WTC11 (cell line): ENCODE measurements around the gene ARHGAP4. TPM values are rescaled to one million over a fixed set of nuclear protein-coding genes. Genes with fewer than 3 reads are reported as not detected.

ENCODE experiments used
- ATAC-seq: fragments of 200-7000 bp; cut with Tn5 transposase; 2 replicates; pipeline ENCODE4 v1.10.0; 2021; ENCODE audit warnings: mild to moderate bottlenecking, moderate library complexity
- CTCF ChIA-PET: fragments of 300-600 bp; sonication (Branson Sonifier 250); formaldehyde crosslinking; loops from one replicate; lab custom pipeline; 2021; ENCODE audit warnings: antibody characterized with exemption; lab: Charles Lee
- POLR2A ChIA-PET: fragments of 350-600 bp; sonication (Branson Sonifier 250); formaldehyde crosslinking; loops from one replicate; lab custom pipeline; 2021; ENCODE audit warnings: antibody characterized with exemption; lab: Charles Lee
- DNase-seq: peaks from one replicate; pipeline ENCODE4 v3.0.0; 2021; ENCODE audit warnings: low spot score
- H3K27ac Mint-ChIP-seq: 2 replicates; pipeline ENCODE4 v1.8.0; 2021; ENCODE audit warnings: mixed read lengths
- H3K27me3 Mint-ChIP-seq: 2 replicates; pipeline ENCODE4 v1.8.0; 2021; ENCODE audit warnings: low read depth, mild to moderate bottlenecking, moderate library complexity, mixed read lengths
- H3K36me3 Mint-ChIP-seq: 2 replicates; pipeline ENCODE4 v1.8.0; 2021; ENCODE audit warnings: mixed read lengths
- H3K4me1 Mint-ChIP-seq: 2 replicates; pipeline ENCODE4 v1.8.0; 2022; ENCODE audit warnings: mixed read lengths
- H3K4me3 Mint-ChIP-seq: 2 replicates; pipeline ENCODE4 v1.8.0; 2021; ENCODE audit warnings: mild to moderate bottlenecking, moderate library complexity, mixed read lengths
- H3K9me3 Mint-ChIP-seq: 2 replicates; pipeline ENCODE4 v1.8.0; 2021; ENCODE audit warnings: mixed read lengths
- ATF1 ChIP-seq: sonication (generic); formaldehyde crosslinking; IDR thresholded peaks from 2 replicates; pipeline ENCODE4 v1.8.1; 2023; ENCODE audit warnings: mild to moderate bottlenecking, moderate library complexity, missing genetic modification reagents
- ATF6 ChIP-seq: sonication (generic); formaldehyde crosslinking; IDR thresholded peaks from 2 replicates; pipeline ENCODE4 v1.8.1; 2023; ENCODE audit warnings: mild to moderate bottlenecking, missing genetic modification reagents
- CBFB ChIP-seq: sonication (generic); formaldehyde crosslinking; IDR thresholded peaks from 2 replicates; pipeline ENCODE4 v1.8.1; 2022; ENCODE audit warnings: mild to moderate bottlenecking, low read depth, missing genetic modification reagents
- E2F1 ChIP-seq: sonication (generic); formaldehyde crosslinking; IDR thresholded peaks from 2 replicates; pipeline ENCODE4 v1.8.0; 2022; ENCODE audit warnings: mild to moderate bottlenecking, missing genetic modification reagents
- FOXJ3 ChIP-seq: sonication (generic); formaldehyde crosslinking; IDR thresholded peaks from 2 replicates; pipeline ENCODE4 v1.9.0; 2021; ENCODE audit warnings: missing genetic modification reagents, mild to moderate bottlenecking, borderline replicate concordance
- GABPB1 ChIP-seq: sonication (generic); formaldehyde crosslinking; IDR thresholded peaks from 2 replicates; pipeline ENCODE4 v1.8.1; 2023; ENCODE audit warnings: mild to moderate bottlenecking, missing genetic modification reagents
- GRHL2 ChIP-seq: fragments of 250-450 bp; sonication (Bioruptor Pico); IDR thresholded peaks from 2 replicates; pipeline ENCODE4 v1.8.0; 2022; ENCODE audit warnings: mild to moderate bottlenecking, moderate library complexity; ENCODE audit not compliant: insufficient replicate concordance, severe bottlenecking
- IRF2 ChIP-seq: sonication (generic); formaldehyde crosslinking; IDR thresholded peaks from 2 replicates; pipeline ENCODE4 v1.8.0; 2022; ENCODE audit warnings: low read depth, missing genetic modification reagents, borderline replicate concordance
- MXD4 ChIP-seq: fragments of 250-450 bp; sonication (Bioruptor Pico); IDR thresholded peaks from 2 replicates; pipeline ENCODE4 v1.8.0; 2021; ENCODE audit warnings: mild to moderate bottlenecking, moderate library complexity, borderline replicate concordance
- NR3C1 ChIP-seq: sonication (generic); formaldehyde crosslinking; conservative IDR thresholded peaks from 2 replicates; pipeline ENCODE4 v1.8.1; 2023; ENCODE audit warnings: low read depth, mild to moderate bottlenecking, missing genetic modification reagents
- SMAD3 ChIP-seq: sonication (generic); formaldehyde crosslinking; IDR thresholded peaks from 2 replicates; pipeline ENCODE4 v1.8.0; 2022; ENCODE audit warnings: missing genetic modification reagents, mild to moderate bottlenecking, borderline replicate concordance
- SMAD4 ChIP-seq: sonication (generic); formaldehyde crosslinking; IDR thresholded peaks from 2 replicates; pipeline ENCODE4 v1.8.0; 2022; ENCODE audit warnings: mild to moderate bottlenecking, missing genetic modification reagents
- SOX15 ChIP-seq: fragments of 250-450 bp; sonication (Bioruptor Pico); IDR thresholded peaks from 2 replicates; pipeline ENCODE4 v1.9.0; 2021; ENCODE audit warnings: mild to moderate bottlenecking
- ZNF121 ChIP-seq: sonication (generic); formaldehyde crosslinking; IDR thresholded peaks from 2 replicates; pipeline ENCODE4 v1.8.0; 2023; ENCODE audit warnings: missing genetic modification reagents
- ZNF263 ChIP-seq: sonication (generic); formaldehyde crosslinking; IDR thresholded peaks from 2 replicates; pipeline ENCODE4 v1.8.1; 2022; ENCODE audit warnings: low read depth, mild to moderate bottlenecking, moderate library complexity, missing genetic modification reagents
- ZNF423 ChIP-seq: fragments of 250-450 bp; sonication (Bioruptor Pico); IDR thresholded peaks from 2 replicates; pipeline ENCODE4 v2.1.2; 2022; ENCODE audit warnings: mild to moderate bottlenecking, moderate library complexity
- total RNA-seq: library from RNA; stranded (reverse); gene quantifications from 3 replicates; pipeline ENCODE4 v1.2.3, GENCODE V29; 2021
- TF ChIP-seq, protein P1 (sequence below): sonication (generic); formaldehyde crosslinking; IDR thresholded peaks from 2 replicates; pipeline ENCODE4 v1.8.1; 2023; ENCODE audit warnings: mild to moderate bottlenecking, moderate library complexity, missing genetic modification reagents
- TF ChIP-seq, protein P2 (sequence below): sonication (generic); formaldehyde crosslinking; IDR thresholded peaks from 2 replicates; pipeline ENCODE4 v1.8.1; 2022; ENCODE audit warnings: low read depth, missing genetic modification reagents, borderline replicate concordance
- TF ChIP-seq, protein P3 (sequence below): sonication (generic); formaldehyde crosslinking; IDR thresholded peaks from 2 replicates; pipeline ENCODE4 v1.8.0; 2022; ENCODE audit warnings: mild to moderate bottlenecking, missing genetic modification reagents
- TF ChIP-seq, protein P4 (sequence below): fragments of 250-450 bp; sonication (Bioruptor Pico); IDR thresholded peaks from 2 replicates; pipeline ENCODE4 v2.1.2; 2022; ENCODE audit warnings: mild to moderate bottlenecking, moderate library complexity

The ARHGAP4 gene
- total RNA-seq, 1 experiment from 2014 or later: 52.1 TPM

DNA sequence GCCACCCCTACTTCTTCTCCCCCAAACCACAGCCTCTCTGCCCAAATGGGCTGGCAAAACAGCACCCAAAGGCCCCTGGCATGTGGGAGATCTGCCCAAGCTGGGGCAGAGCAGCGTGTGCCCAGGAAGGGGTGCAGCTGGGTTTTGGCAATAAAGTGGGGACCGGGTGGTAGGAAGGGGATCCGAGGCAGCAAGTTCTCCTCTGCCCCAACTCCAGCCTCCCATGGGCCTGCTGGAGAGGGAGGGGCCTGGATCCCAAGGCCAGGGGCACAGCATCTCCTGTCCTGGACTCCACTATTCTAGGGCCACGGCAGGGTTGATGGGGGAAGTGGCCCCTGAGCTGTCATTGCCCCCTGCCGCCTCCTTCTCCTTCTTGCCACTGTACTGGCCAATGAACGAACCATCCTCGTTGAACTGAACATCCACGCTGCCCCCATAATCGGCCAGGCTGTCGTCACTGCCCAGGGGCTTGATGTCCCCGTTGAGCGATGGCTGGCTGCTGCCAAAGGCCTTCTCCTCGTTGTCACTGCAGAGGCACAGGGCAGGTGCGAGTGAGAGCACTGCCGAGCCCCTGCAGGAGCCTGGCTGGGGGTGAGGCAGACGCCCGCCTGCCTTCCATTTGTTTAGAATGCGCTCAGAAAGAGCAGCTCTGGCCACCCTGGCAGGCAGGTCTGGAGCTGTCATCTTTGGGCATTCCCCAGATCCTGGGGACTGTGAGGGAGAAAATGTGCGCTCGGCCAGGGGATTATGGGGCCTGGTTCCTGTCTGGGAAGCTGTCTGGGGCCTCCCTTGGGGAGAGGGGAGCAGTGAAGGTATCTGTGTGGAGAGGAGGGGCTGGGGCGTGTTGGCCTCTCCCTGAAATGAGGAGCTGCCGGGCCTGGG is 63.5 kb downstream of the ARHGAP4 start:
- Mint-ChIP-seq H3K9me3 (no peaks in the 10 kb centered on the region), H3K4me1 (peaks cover 27% of the 10 kb centered on the region), H3K27me3 (no peaks in the 10 kb centered on the region; the same call in 1 of the 2 replicates), H3K4me3 (no peak overlapping the region)
- peak; percentile 15; the same call in 1 of the 2 replicates for ATAC-seq
- CTCF ChIA-PET: interaction anchor here (0.8 kb wide), 2 partner anchors 8 to 85 kb away, joined by 3 to 4 read pairs; no protein-coding TSS in a partner anchor
- TF ChIP-seq, protein P1, sequence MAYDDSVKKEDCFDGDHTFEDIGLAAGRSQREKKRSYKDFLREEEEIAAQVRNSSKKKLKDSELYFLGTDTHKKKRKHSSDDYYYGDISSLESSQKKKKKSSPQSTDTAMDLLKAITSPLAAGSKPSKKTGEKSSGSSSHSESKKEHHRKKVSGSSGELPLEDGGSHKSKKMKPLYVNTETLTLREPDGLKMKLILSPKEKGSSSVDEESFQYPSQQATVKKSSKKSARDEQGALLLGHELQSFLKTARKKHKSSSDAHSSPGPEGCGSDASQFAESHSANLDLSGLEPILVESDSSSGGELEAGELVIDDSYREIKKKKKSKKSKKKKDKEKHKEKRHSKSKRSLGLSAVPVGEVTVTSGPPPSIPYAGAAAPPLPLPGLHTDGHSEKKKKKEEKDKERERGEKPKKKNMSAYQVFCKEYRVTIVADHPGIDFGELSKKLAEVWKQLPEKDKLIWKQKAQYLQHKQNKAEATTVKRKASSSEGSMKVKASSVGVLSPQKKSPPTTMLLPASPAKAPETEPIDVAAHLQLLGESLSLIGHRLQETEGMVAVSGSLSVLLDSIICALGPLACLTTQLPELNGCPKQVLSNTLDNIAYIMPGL: no peak
- TF ChIP-seq SMAD3 (CRISPR knock-in tag) (no peak), ATF6 (CRISPR knock-in tag) (no peak), ATF1 (CRISPR knock-in tag) (no peak), GRHL2 (CRISPR knock-in tag) (no peak), ZNF423 (CRISPR knock-in tag) (no peak)
- TF ChIP-seq, all 79 proteins: peak for 0
- H3K36me3 Mint-ChIP-seq: peaks cover 7% of the 10 kb centered on the region
- H3K27ac Mint-ChIP-seq: no peak overlapping the region; the same call in 1 of the 2 replicates
- POLR2A ChIA-PET: no interaction called here
- DNase-seq: no peak

GRCh38 chrX:153861733-153862310 is 64.2 kb downstream of the ARHGAP4 start:
- H3K9me3 Mint-ChIP-seq: no peaks in the 10 kb centered on the region
- ATAC-seq (no peak), DNase-seq (no peak)
- TF ChIP-seq GABPB1 (CRISPR knock-in tag): no peak
- TF ChIP-seq CBFB (CRISPR knock-in tag): no peak
- TF ChIP-seq, protein P2, sequence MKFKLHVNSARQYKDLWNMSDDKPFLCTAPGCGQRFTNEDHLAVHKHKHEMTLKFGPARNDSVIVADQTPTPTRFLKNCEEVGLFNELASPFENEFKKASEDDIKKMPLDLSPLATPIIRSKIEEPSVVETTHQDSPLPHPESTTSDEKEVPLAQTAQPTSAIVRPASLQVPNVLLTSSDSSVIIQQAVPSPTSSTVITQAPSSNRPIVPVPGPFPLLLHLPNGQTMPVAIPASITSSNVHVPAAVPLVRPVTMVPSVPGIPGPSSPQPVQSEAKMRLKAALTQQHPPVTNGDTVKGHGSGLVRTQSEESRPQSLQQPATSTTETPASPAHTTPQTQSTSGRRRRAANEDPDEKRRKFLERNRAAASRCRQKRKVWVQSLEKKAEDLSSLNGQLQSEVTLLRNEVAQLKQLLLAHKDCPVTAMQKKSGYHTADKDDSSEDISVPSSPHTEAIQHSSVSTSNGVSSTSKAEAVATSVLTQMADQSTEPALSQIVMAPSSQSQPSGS: no peak
- no peak for TF ChIP-seq ZNF263 (CRISPR knock-in tag)
- TF ChIP-seq NR3C1: no peak
- TF ChIP-seq GRHL2 (CRISPR knock-in tag): no peak
- TF ChIP-seq ZNF121 (CRISPR knock-in tag): no peak
- TF ChIP-seq E2F1 (CRISPR knock-in tag): no peak
- no peak for TF ChIP-seq IRF2
- TF ChIP-seq MXD4: no peak
- TF ChIP-seq, protein P3, sequence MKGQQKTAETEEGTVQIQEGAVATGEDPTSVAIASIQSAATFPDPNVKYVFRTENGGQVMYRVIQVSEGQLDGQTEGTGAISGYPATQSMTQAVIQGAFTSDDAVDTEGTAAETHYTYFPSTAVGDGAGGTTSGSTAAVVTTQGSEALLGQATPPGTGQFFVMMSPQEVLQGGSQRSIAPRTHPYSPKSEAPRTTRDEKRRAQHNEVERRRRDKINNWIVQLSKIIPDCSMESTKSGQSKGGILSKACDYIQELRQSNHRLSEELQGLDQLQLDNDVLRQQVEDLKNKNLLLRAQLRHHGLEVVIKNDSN (CRISPR knock-in tag): no peak
- no peak for TF ChIP-seq SMAD4 (CRISPR knock-in tag)
- TF ChIP-seq, protein P4, sequence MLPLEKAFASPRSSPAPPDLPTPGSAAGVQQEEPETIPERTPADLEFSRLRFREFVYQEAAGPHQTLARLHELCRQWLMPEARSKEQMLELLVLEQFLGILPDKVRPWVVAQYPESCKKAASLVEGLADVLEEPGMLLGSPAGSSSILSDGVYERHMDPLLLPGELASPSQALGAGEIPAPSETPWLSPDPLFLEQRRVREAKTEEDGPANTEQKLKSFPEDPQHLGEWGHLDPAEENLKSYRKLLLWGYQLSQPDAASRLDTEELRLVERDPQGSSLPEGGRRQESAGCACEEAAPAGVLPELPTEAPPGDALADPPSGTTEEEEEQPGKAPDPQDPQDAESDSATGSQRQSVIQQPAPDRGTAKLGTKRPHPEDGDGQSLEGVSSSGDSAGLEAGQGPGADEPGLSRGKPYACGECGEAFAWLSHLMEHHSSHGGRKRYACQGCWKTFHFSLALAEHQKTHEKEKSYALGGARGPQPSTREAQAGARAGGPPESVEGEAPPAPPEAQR (CRISPR knock-in tag): no peak
- no peak for TF ChIP-seq FOXJ3
- TF ChIP-seq SOX15 (CRISPR knock-in tag): no peak
- H3K27ac Mint-ChIP-seq: no peak overlapping the region
- peaks cover 1% of the 10 kb centered on the region; the same call in 1 of the 2 replicates for H3K27me3 Mint-ChIP-seq
- peaks cover 31% of the 10 kb centered on the region for H3K4me1 Mint-ChIP-seq
- ChIA-PET CTCF (no interaction called here), POLR2A (no interaction called here)
- H3K4me3 Mint-ChIP-seq: no peak overlapping the region
- H3K36me3 Mint-ChIP-seq: peaks cover 7% of the 10 kb centered on the region
